GM15510 (cell line): ENCODE measurements around the gene MYPN.

Experiments used
- POLR2A ChIP-seq: IDR thresholded peaks from 3 replicates; pipeline ENCODE4 v1.6.1; 2011; ENCODE audit warnings: borderline replicate concordance; ENCODE audit not compliant: insufficient read length; ENCODE audit errors: extremely low read depth

MYPN gene

GRCh38 chr10:68087685-68088401, 21.4 kb upstream of the MYPN start:
- no peak for TF ChIP-seq POLR2A

- TF ChIP-seq POLR2A: no peak
These were observed 20.5 kb upstream of the MYPN start for GRCh38 chr10:68088740-68089139.

- no peak for TF ChIP-seq POLR2A
These were observed 18.7 kb upstream of the MYPN start for GRCh38 chr10:68090586-68090985.

GRCh38 chr10:68092512-68092911, 16.8 kb upstream of the MYPN start:
- TF ChIP-seq POLR2A: no peak

- TF ChIP-seq POLR2A: no peak
These were observed 14.1 kb upstream of the MYPN start for GRCh38 chr10:68095153-68095552.

- no peak for TF ChIP-seq POLR2A
These were observed 12.3 kb upstream of the MYPN start for GRCh38 chr10:68096913-68097516.

GRCh38 chr10:68099736-68100135, 9.6 kb upstream of the MYPN start:
- TF ChIP-seq POLR2A: no peak

- TF ChIP-seq POLR2A: no peak
These were observed 8.2 kb upstream of the MYPN start for GRCh38 chr10:68101066-68101465.

GRCh38 chr10:68103261-68103878, 5.9 kb upstream of the MYPN start:
- TF ChIP-seq POLR2A: no peak

GRCh38 chr10:68103901-68104300, 5.4 kb upstream of the MYPN start:
- TF ChIP-seq POLR2A: no peak

- no peak for TF ChIP-seq POLR2A
These were observed 3.5 kb upstream of the MYPN start for GRCh38 chr10:68105820-68106219.

- TF ChIP-seq POLR2A: no peak
These were observed 2.6 kb upstream of the MYPN start for GRCh38 chr10:68106656-68107055.

- TF ChIP-seq POLR2A: no peak
These were observed 1.6 kb upstream of the MYPN start for GRCh38 chr10:68107651-68108050.

GRCh38 chr10:68108051-68108450, 1.2 kb upstream of the MYPN start:
- TF ChIP-seq POLR2A: no peak

GRCh38 chr10:68108653-68109052, 635 bp upstream of the MYPN start:
- TF ChIP-seq POLR2A: no peak

- TF ChIP-seq POLR2A: no peak
These were observed 739 bp downstream of the MYPN start for GRCh38 chr10:68110027-68110426.
